Upper lobe of left lung (tissue), 4 donors: Measurements from ENCODE around the gene URGCP.

Source experiments
- CTCF ChIP-seq, 6 experiments: fragments of 450-650 bp in 4 of 6; fragments of 200-600 bp in 2 of 6; sonication (generic) in 2 of 6; IDR thresholded peaks; one replicate each; pipeline ENCODE4 v1.5.1; 2016 to 2019; ENCODE audit warnings: antibody characterized with exemption in 6 of 6
- POLR2AphosphoS5 ChIP-seq, 2 donors: sonication (generic); formaldehyde crosslinking; IDR thresholded peaks; one replicate each; pipeline ENCODE4 v1.5.1; 2017; ENCODE audit warnings: antibody characterized with exemption in 2 of 2

- TF ChIP-seq CTCF (IDR thresholded peaks at IDR 0.05) (no peak), POLR2AphosphoS5 (IDR thresholded peaks at IDR 0.05) (no peak)
Measured at GRCh38 chr7:43933902-43934560, 27.6 kb upstream of the URGCP start.
